ENCODE results near the gene DDI1.

The DDI1 gene

GRCh38 chr11:104036588-104036987, at the start of gene DDI1:
DDI1 (plus strand) TSS chr11:104036640; CDS start chr11:104036823, 183 bp downstream.
- FAIRE-seq (no peak), DNase-seq (ENCODE audit: low spot score) (no peak)

DNA sequence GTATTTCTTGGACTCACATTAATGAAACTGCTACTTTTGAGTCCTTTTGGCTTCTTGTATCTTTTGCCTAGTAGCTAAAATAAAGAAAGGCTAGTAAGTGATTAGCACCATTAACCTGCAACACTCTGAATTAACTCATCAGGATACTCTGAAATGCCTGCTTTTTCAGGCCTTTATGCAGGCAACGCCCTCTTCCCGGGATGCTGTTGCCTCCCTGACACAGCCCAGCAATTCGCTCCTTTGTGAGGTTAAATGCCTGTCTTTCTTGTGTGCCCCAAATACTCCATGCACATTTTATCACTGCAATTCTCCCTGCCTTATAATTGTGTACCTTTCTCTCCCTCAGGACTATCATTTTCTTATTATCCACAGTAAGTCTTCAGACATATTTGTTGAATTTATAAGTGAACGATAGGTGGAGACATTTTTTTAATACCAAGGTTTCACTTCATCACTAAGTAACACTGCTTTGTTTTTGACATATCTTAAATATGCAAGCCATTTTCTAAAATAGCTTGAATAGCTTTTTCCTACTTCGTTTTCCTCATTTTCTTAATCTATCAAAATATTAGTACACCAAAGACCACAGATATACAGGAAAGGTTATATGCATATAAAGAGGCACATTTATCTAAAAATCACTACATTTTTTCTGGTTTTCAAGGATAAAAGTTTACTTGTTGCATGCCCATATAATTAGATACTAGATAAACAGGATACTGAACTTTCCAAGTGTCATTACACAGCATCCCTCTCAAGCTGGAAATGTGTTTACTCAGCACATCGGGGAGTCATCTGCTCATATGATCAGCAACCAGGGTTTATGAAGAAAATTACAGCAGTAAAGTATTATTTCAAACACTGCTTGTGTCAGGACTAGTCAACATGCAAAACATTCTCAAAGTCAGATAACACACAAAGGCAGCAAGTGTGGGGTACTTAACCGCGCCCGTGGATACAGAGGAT, 48.5 kb upstream of the DDI1 start:
- FAIRE-seq (no peak), DNase-seq (ENCODE audit: low spot score) (no peak)

DNA sequence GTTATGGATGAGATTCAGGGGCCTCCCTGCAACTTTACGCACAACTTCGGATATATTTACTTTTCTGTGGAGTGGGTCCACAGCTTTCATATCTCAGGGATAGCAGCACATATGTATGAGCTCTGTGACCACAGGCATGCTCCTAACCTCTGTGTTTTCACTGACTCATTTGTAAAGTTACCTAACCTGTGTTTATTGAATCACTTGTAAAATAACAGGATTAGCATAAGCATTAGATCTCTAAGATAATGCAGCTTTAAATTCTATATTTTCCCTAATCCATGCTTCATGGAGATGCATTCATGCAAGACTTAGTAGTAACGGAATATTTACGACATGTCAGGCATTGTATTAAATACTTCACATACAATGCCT, 47.9 kb upstream of the DDI1 start:
- no peak for FAIRE-seq
- no peak for DNase-seq (ENCODE audit: low spot score)

- DNase-seq (ENCODE audit: low spot score) (no peak), FAIRE-seq (no peak)
These were observed 42.9 kb upstream of the DDI1 start for GRCh38 chr11:103993507-103993906.

DNA sequence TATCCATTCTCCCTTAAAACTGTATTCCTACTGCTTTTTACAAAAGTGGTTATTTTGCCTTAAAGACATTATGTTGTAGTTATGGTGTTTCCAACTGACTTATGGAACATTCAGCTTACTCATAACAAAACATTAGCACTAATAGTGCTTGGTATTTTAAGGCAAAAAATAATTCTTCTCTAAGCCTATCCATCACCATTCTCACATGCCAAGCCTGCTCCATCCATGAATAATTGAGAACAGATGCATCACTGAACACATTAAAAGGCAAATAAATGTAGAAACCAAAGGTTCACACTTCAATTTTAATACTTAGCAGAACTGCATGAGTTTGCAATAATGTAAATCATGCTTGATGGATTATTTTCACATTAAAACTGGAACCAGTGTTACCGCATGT, 42.3 kb upstream of the DDI1 start:
- FAIRE-seq = no peak

DNA sequence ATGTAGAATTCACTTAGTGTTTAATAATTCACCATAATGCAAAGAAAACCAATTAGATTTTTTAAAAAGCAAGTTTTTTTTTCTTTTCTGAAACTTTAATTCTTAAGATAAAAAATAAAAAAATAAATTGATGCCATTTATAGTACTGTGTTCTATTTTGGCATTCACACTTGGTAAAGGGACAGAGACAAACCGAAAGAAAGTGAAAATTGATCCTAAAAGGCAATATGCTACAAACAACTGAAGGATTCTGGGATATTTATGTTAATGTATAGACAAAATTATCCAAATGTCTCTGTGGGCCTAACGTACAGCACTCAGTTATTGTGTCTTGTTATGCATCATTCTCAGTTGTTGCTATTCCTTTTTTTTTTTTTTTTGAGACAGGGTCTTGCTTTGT, 41.9 kb upstream of the DDI1 start:
- DNase-seq (ENCODE audit: low spot score) = no peak
- no peak for FAIRE-seq

More for the DNA sequence above, 42.3 kb upstream of the DDI1 start:
- DNase-seq (ENCODE audit: low spot score) = no peak

DNA sequence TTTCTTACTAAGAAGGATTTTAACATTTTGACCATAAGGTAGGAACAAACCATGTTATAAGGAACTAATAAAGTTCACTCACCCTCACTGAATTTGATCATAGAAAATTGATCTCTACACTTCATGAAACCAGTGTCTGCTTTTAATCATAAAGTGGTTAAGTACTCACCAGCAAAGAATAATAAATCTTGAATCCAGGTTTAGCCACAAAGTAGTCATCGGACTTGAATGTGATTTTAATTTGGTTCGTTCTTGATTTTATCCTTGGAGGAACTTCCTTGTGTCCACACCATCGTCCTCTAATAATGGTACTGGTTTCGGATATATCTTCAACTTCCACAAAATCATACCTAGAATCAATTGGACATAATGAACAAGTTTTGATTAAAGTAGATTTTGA, 40.5 kb upstream of the DDI1 start:
- DNase-seq (ENCODE audit: low spot score) (no peak), FAIRE-seq (no peak)

DNA sequence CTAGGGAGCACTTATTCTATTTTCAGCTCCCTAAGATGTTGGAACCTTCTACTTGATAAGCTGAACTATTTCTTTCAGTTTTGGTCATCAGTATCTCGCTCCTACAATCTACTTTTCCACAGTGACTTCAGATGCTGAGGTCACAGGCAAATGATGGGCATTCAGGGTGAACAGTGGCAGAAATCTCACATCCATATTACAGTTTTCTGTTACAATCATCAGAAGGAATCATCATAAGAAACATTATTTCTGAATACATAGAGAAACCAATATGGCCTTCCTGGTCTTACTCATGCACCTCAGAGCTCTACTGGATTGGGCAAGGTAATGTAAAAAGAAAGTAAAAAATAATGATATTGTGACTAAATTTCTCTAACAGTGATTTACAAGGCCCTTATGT, 39.4 kb upstream of the DDI1 start:
- FAIRE-seq (no peak), DNase-seq (ENCODE audit: low spot score) (no peak)

GRCh38 chr11:103998826-103999508, 37.5 kb upstream of the DDI1 start:
- DNase-seq (ENCODE audit: low spot score) (no peak), FAIRE-seq (no peak)

DNA sequence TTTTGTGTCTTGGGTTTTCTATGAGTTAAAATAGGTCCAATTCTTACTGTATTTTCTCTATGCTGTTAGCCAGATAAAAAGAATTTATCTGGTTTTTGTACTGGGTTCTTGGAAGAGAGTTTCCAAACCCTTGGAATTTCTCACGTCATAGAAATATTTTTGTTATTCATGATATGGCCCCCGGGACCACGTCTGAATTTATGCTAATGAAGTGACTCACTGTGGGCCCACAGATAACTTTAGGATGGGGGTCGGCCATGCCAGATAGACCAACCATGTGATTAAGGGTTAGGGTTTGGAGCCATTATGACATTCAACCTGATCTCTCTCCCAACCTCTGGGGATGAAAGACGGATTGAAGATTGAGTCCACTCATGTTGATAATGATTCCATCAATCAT, 35.6 kb upstream of the DDI1 start:
- DNase-seq (ENCODE audit: low spot score) = no peak
- no peak for FAIRE-seq

DNA sequence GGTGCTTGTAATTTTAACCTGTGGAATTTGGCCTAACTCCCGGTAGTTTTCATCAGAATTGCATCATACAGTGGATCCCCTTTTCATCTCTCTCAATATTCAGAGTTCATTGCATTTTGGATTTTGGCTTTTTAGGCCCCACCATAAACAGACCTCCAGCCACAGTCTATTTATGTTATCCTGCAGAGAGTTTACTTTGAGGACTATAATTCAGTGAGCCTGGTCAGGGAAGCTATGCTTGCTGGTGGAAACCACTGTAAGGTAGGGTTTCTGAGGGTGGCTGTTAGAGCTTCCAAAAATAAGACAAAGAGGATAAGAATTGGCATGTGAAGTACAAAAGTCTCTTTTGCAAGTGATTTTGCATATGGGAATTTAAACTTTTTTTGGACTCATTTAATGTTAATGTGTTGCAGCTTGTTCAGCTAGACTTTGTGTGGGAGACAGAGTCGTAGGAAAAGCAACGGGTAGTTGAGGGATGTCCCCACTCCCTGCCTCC, 34.8 kb upstream of the DDI1 start:
- FAIRE-seq (no peak), DNase-seq (ENCODE audit: low spot score) (no peak)

DNA sequence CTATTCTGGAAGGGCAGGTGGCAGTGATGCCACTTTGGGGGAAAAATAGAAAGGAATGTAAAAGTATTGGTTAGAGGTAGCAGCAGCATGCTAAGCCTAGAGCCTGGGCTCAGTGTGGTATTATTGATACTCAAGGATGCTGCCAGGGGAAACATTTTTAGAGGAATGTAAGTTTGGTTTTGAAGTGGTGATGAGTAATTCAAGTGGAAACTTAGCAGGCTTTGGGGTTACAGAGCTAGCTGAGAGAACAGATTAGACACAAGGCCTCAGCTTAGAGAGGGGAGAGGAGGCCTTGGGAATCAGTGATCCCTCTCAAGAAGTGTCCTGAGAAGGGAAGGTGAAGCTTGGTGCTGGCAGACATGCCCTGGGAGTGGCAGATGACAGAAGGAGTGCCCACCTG, 32.9 kb upstream of the DDI1 start:
- DNase-seq (ENCODE audit: low spot score) = no peak
- FAIRE-seq = no peak

DNA sequence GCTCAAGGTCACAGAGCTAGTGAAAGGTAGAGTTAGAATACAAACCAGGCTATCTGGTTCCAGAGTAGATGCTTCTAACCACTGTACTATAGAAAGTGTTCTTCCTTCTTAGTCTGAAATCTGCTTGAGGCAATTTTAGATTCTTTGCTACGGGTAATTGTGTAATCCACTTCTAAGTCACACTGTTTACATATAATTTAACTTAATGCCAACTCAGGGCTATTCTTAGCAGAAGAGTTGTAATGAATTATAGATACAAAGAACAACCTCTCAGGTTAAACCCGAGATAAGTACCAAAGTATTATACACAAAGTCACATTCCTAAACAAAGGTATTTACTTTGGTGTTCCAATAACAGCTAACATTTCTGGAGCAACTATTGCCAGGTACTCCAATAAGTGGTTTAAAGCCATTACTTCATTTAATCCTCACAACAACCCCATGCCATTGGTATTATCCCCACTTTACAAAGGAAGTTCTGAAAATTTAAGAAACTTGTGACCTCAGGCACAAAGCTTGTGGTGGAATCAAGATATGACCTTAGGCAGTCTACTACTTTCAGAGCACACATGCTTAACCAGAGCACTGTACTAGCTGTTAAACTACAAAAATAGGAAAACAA, 31.1 kb upstream of the DDI1 start:
- FAIRE-seq (no peak), DNase-seq (ENCODE audit: low spot score) (no peak)

DNA sequence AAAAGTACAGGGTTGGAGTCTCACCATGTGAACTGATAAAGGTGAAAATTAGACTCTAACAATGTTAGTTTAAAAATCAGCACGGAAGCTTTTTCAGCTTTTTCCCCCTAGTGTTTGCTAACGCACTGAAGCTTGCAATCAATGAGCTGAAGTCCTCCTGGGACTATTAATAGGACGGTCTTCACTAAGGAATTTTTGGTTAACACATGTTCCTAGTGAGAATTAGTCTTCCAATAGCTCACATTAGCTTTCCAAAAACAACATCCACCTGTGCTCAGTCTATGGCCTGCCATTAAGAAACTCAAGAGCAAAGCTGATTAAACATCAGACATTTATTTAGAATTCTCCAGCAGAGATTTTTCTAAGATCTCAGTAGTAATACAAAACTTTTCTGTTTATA, 26.7 kb upstream of the DDI1 start:
- no peak for FAIRE-seq
- no peak for DNase-seq (ENCODE audit: low spot score)

DNA sequence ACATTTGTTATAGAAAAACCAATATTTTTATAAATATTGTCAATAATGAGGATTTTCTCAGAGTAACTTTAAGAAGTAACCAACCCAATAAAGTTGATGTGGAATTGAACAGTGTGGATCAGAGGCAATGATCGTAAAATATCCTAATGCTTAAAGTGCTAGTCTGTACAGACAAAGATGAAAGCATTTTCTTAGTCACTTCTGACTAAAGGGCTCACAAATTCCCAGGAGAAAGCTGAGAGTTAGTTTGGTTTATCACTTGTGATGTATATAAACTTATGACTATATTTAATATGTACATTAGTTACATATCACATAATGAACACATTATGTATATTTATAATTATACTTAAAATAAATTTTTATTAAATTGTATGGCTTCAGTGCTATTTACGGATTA, 25.4 kb upstream of the DDI1 start:
- FAIRE-seq = no peak
- no peak for DNase-seq (ENCODE audit: low spot score)

DNA sequence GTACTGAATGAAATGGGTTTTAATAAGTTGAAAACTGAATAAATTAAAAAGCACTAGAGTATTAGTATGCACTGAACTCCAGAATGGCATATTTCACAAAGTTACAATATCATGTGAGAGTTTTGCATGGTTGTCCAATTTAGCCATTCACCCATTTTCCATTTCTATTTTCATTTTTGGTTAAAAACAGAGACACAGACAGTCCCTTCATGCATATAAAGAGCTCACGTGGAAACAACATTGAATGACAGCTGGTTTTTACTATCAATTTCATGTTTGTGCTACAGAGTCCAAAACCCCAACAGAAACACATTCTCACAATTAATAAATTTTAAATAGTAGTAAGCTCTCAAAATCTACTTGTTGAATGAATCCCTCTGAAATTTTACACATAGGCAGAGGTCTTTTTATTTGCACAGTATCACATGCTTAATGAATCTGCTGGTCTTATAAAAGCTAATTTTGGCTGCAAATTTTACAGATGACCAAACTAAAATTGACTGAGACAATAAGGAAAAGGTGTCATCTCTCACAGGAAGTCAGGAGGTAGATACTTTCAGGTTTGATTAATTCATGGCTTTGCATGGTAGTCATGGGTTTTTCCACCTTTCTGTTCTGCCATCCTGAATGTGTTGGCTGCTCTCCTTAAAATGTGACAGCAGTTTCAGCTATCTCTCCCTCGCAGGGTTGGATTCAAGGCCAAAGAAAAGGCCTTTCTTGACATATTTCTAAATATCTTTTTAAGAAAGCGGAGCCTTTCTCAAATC, 20.6 kb upstream of the DDI1 start:
- DNase-seq (ENCODE audit: low spot score) (no peak), FAIRE-seq (no peak)

DNA sequence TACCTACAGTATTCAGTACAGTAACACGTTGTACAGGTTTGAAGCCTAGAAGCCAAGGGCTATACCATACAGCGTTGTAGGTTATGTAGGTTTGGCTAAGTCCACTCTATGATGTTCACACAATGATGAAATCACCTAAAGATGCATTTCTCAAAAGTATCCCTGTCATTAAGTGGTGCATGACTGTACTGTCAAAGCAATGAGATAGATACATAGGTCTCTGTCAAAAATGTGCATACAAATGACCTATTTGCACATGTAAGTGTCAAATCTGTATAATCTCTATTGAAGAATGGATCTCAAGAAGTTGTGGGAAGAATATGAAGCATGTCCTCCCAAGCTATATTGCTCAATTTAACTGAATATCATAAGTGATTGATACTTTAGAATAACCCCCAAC, 11.9 kb upstream of the DDI1 start:
- FAIRE-seq (no peak), DNase-seq (ENCODE audit: low spot score) (no peak)

GRCh38 chr11:104028476-104029263, 7.8 kb upstream of the DDI1 start:
- DNase-seq (ENCODE audit: low spot score) (no peak), FAIRE-seq (no peak)

DNA sequence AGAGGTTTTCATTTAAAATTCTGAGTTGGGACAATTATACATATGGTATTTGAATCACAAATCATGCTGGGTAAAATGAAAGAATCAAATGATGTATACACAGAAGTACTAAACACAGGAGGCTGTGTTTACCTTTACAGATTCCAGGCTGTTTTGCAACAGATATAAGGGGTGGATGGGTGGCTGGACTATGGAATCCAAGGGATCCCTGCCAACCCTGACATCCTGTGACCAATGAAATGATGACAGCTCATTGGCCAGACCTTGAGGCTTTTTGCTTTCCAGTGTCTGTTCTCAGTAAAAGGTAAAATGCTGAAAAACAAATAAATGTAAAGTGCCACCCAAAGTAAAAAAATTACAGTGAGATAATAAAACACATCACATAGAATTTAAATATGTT, 3.3 kb upstream of the DDI1 start:
- DNase-seq (ENCODE audit: low spot score) = no peak
- no peak for FAIRE-seq

GRCh38 chr11:104033561-104033960, 2.9 kb upstream of the DDI1 start:
- FAIRE-seq (no peak), DNase-seq (ENCODE audit: low spot score) (no peak)

GRCh38 chr11:104036995-104037394, 555 bp downstream of the DDI1 start:
- DNase-seq (ENCODE audit: low spot score) (no peak), FAIRE-seq (no peak)

All from RCC 7860 (cell line).